ENCODE measurements around the gene DLEC1.
"Not testable (repeated sequence)": the region's sequence is repeated elsewhere in the genome, so short reads cannot be mapped to it uniquely, and the experiment has no call there.

Gene DLEC1

DNA sequence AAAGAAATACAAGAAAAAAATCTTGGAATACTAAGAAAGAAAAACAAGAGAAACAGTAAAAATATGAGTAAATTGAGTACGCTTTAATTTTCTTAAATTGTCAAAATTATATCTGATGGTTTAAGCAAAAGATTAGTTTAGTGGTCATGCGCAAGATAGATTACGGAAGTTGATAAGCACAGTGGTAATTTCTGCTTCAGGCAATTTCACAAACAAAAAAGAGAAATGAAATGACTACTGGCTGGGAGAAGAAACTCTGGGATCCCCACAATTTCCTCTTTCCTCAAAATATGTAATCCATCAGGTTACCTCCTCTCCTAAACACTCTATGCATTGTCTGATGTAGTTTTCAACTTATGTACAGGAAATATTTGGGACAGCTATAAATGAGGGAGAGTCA is 108.4 kb downstream of the DLEC1 start:
- in situ Hi-C loops (cut with HindIII; ENCODE audit: low sequenced_read_pairs), result no loop called here

- in situ Hi-C loops (cut with HindIII; ENCODE audit: low sequenced_read_pairs), result no loop called here
Measured at GRCh38 chr3:38148311-38148882, 109.4 kb downstream of the DLEC1 start.

DNA sequence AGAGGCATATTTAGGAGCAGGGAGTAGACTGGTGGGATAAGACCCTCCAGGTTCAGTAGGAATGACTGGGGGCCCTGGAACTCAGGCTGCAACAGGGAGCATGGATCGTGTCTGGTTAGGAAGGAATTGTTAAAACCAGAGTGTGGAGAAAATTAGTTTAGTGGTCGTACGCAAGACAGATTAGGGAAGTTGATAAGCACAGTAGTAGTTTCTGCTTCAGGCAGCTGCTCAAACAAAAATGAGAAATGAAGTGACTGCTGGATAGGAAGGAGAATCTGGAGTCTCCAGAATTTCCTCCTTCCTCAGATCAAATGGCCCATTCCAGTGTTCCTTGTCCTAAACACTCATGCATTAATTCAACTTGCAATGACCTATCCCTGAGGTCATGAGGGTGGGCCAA is 110.7 kb downstream of the DLEC1 start:
- in situ Hi-C loops (cut with HindIII; ENCODE audit: low sequenced_read_pairs), result no loop called here

DNA sequence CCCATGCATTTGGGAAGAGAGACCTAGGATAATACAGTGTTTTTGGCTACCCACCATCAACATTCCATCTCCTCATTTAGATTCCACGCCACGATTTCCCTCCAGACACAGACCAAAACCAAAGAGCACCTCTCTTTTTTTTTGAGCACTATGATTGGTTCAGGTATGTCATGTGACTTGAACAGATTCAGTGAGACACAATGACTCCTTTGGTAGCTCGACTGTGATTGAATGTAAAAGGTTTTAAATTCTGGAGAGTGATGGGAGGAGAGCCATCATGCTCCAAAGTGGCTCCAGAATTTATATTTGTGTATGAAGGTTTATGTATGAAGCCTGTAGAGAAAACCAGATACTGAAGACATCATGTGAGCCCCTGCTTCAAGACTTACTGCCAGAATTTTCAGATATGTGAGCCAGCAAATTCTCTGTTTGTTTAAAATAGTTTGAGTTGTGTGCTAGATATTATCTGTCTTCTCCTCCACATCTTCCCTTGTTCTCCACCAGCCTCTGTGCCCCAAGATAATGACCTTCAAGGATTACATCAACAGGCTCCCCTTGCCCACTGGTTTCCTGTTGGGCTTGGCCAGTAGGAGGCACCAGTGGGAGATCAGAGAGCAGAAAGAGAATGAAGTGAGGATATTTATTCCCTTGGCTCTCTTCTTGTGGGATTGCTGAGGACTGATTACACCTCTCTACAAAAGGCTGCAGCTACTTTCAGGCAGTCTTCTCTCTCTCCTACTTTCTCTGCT is 111.9 kb downstream of the DLEC1 start:
- in situ Hi-C loops (cut with HindIII; ENCODE audit: low sequenced_read_pairs), result no loop called here

DNA sequence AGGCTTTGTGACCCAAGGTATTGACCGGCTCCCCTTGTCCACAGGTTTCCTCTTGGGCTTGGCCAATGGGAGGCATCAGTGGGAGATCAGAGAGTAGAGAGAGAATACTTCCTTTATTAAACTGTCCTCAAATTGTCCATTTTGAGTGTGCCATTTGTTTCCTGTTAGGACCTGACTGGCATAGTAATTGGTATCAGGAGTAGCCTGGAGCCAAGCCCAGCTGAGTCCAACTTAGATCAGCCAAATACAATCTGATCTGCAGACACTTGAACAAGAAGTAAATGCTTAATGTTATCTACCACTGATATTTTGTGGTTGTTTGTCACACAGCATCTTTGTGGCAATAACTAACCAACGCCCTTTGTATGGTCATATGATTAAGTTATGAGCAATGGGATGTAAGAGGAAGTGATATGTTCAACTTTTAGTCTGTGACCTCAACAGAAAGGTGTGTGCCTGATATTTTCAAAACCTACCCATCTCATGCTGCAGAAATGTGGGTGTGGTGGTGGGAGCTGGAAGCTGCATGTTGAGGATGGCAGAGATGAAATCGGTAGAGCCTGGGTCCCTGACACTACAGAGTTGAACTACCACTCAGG is 112.8 kb downstream of the DLEC1 start:
- in situ Hi-C loops (cut with HindIII; ENCODE audit: low sequenced_read_pairs), result no loop called here

DNA sequence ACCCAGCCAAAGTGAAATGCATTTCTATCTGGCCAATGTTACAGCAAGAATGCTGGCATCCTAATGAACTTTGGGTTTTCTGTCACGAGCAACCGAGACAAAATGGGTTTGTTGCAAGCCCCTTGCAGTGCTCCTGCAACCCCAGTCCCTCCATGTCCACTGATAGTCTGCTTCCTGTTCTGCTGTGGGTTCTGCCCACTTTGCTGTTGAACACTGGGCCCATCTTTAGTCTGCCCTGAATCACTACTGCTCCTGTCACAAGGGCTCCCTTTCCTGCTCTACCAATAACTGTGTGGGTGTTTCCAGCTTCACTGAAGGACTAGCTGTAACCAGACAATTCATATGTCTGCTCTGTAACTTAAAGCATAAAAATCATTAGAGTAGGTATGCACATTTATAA is 113.6 kb downstream of the DLEC1 start:
- in situ Hi-C loops (cut with HindIII; ENCODE audit: low sequenced_read_pairs), result no loop called here

DNA sequence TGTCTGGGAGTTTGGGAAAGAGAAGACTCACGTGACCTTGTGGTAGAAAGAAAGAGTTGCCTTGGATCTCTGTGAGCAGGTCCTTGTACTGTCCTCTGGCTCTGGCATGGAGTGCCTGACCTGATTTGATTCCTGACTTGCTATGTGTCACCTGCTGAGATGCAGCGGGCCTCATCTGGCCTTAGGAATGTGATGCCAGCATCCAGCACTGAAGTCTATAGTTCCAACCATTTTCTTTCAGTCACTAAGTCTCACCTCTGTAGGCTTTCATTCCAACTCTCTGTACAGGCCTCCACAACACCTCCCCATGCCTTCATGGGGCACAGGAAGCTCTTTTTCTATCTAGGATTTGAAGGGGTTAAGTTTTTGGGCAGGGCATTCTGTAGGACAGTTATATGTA is 114.2 kb downstream of the DLEC1 start:
- in situ Hi-C loops (cut with HindIII; ENCODE audit: low sequenced_read_pairs), result no loop called here

- in situ Hi-C loops (cut with HindIII; ENCODE audit: low sequenced_read_pairs), result no loop called here
Measured at GRCh38 chr3:38154033-38154494, 115.1 kb downstream of the DLEC1 start.

- in situ Hi-C loops (cut with HindIII; ENCODE audit: low sequenced_read_pairs), result no loop called here
Measured at GRCh38 chr3:38154625-38155255, 115.7 kb downstream of the DLEC1 start.

DNA sequence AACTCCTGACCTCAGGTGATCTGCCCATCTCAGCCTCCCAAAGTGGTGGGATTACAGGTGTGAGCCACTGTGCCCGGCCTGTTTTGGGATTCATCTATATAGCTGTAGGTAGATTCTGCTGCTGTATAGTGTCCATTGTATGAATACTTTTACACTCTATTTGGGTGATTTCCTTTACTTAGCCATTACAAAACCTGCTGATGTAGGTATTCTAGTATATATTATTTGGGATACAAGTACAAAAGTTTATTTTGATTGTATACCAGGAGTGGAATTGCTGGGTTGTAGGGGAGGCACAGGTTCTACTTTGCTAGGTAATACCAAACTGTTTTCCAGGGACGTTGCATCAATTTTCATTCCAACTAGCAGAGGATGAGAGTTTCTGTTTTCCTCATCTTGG is 116.8 kb downstream of the DLEC1 start:
- in situ Hi-C loops (cut with HindIII; ENCODE audit: low sequenced_read_pairs), result no loop called here

- in situ Hi-C loops (cut with HindIII; ENCODE audit: low sequenced_read_pairs), result no loop called here
Measured at GRCh38 chr3:38157117-38157516, 118.1 kb downstream of the DLEC1 start.

GRCh38 chr3:38157595-38157994 is 118.6 kb downstream of the DLEC1 start:
- in situ Hi-C loops (cut with HindIII; ENCODE audit: low sequenced_read_pairs), result no loop called here

DNA sequence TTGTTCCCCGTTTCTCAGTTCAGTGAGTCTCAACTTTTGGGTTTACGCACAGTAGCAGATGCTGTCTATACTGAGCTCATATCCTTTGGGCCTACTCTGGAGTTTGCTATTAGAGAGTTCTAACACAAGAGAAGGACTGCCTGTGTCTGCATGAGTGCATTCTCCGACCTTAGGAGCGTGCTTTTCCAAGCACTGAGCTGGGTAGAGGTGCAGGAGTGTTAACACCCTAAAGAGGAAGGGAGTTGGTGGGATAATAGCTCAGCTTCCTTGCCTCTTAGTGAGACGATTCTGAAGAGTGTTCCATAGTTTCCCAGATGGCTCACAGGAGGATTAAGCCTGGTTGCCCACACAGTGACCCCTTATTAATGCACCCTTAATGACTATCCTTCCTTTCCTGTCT is 119.5 kb downstream of the DLEC1 start:
- in situ Hi-C loops (cut with HindIII; ENCODE audit: low sequenced_read_pairs), result no loop called here

- in situ Hi-C loops (cut with HindIII; ENCODE audit: low sequenced_read_pairs), result not testable (repeated sequence)
Measured at GRCh38 chr3:38160704-38161103, 121.7 kb downstream of the DLEC1 start.

GRCh38 chr3:38163117-38163840 is 124.3 kb downstream of the DLEC1 start:
- in situ Hi-C loops (cut with HindIII; ENCODE audit: low sequenced_read_pairs), result no loop called here

GRCh38 chr3:38163841-38164642 is 125.0 kb downstream of the DLEC1 start:
- in situ Hi-C loops (cut with HindIII; ENCODE audit: low sequenced_read_pairs), result no loop called here

- in situ Hi-C loops (cut with HindIII; ENCODE audit: low sequenced_read_pairs), result no loop called here
Measured at GRCh38 chr3:38164643-38164951, 125.6 kb downstream of the DLEC1 start.

GRCh38 chr3:38164952-38165721 is 126.1 kb downstream of the DLEC1 start, which contains the start of gene OXSR1:
Gene OXSR1, plus strand, starts transcription at chr3:38165537. Its CDS starts 340 bp downstream, at chr3:38165877.
- in situ Hi-C loops (cut with HindIII; ENCODE audit: low sequenced_read_pairs), result no loop called here

DNA sequence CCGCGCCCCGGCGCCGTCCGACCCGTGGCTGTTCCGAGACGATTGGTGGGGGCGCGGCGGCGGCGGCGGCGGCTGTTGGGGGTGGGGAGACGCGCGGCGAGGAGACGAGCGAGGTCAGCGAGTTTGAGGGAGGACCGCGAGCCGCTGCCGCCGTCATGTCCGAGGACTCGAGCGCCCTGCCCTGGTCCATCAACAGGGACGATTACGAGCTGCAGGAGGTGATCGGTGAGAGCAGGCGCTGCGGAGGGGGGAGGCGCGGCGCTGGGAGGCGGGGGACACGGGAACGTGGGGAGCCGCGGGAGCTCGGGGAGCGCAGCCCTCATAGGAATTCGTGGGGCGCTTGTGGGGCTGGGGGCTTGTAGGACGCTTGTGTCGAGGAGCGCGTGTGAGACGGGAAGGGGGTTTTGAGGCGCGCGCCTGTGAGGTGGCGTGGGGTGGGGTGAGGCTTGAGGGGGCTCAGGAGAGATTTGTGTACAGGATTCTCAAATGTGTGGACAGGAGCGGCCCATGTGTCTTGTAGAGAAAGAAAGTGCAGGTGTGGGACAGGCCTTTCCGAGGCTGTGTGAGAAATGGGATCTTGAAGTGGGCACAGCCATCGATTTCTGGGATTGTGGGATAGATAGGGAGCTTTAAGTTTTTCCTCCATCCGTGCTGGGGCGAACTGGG is 126.8 kb downstream of the DLEC1 start:
- in situ Hi-C loops (cut with HindIII; ENCODE audit: low sequenced_read_pairs), result no loop called here
